NCI-H2029 treated with DMSO at 0.1 percent for 48 hours (cell line): ENCODE data around the gene C9orf85.
"Not testable (repeated sequence)": the region's sequence is repeated elsewhere in the genome, so short reads cannot be mapped to it uniquely, and the experiment has no call there.

Experiments used
- DNase-seq: peaks from one replicate; lab custom pipeline; 2025; lab: John Stamatoyannopoulos, UW

Gene C9orf85

GRCh38 chr9:71941998-71942567, 30.6 kb downstream of the C9orf85 start:
- no peak for DNase-seq

GRCh38 chr9:71944754-71945375, 33.4 kb downstream of the C9orf85 start:
- DNase-seq = no peak

- not testable (repeated sequence) for DNase-seq
Observed at GRCh38 chr9:71954652-71955051, 43.2 kb downstream of the C9orf85 start.

DNA sequence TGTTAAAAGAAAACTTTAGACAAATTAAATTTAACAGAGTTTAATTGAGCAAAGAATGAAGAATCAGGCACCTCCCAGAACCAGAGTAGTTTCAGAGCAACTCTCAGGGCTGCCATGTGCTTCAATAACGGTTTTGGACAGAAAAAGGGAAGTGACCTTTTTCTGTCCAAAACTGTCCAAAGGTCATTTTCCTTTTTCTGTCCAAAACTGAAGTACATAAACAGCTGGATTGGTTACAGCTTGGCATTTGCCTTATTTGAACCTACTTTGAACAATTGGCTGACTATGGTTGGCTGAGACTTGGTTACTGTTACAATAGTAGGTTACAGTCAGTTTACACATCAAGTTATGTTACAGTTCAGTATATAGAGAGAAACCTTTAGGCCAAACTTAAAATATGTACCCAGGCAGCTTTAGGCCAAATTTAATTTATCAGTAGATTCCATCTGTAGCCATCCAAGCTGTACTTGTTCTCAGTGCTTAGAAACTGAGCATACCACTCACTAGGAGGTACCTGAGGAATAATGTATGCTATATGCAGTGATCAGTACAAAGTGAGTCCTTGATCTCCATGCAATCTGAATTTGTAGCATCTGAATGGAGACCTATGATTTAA, 44.0 kb downstream of the C9orf85 start:
- DNase-seq = no peak

GRCh38 chr9:71962328-71962727, 50.9 kb downstream of the C9orf85 start:
- no peak for DNase-seq

GRCh38 chr9:71963471-71963996, 52.1 kb downstream of the C9orf85 start:
- DNase-seq = not testable (repeated sequence)

DNA sequence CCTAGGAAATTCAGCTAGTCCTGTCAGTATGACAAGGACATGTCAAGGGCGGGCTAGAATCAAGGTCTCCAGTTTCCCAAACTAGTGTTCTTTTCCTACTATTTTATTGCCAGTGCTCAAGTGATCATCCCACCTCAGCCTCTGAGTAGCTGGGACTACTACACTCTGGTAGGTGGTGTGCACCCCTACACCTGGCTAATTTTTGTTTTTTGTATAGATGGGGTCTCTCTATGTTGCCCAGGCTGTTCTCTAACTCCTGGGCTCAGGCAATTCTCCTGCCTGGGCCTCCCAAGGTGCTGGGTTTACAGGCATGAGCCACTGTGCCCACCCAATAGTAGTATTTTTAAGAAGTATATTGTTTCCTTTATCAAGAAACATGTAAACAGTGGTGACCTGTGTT, 54.0 kb downstream of the C9orf85 start:
- DNase-seq = no peak

DNA sequence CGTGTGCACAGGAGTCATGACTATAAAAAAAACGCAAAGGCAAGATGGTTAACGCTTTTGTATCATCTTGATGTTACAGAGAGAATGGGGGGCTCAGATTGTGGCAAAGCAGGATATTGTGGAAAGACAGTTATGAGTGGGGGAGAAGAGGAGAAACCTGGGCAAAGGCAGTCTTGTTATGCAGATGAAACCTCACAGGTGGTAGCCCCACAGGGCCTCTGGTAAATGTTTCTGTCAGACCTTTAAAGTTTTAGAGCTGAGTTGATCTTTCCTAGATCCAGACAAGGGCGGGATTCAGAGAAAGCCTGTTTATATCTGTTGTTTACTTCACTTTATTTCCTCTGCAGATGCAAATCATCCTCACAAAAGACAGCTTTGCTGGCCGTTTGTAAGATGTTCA, 55.2 kb downstream of the C9orf85 start:
- DNase-seq = no peak

- DNase-seq = no peak
Observed at GRCh38 chr9:71968541-71969090, 57.2 kb downstream of the C9orf85 start.

DNA sequence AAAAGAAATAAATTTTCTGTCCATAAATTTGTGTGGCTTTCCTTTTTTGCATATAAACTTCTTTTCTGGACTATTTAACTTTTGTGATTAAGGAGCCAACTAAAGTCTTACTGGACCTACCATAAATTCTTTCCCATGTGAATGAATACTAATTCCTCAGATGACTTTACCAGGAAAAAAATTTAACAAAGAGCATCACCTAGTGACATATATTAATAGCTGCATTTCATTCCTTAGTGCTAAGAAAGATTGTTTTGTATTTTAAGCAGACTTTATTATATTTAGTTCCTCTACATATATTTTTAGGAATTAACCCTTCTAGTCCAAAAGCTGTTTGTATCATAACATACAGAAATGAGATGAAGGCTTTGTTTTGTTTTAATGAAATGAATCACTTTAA, 64.4 kb downstream of the C9orf85 start:
- no peak for DNase-seq

DNA sequence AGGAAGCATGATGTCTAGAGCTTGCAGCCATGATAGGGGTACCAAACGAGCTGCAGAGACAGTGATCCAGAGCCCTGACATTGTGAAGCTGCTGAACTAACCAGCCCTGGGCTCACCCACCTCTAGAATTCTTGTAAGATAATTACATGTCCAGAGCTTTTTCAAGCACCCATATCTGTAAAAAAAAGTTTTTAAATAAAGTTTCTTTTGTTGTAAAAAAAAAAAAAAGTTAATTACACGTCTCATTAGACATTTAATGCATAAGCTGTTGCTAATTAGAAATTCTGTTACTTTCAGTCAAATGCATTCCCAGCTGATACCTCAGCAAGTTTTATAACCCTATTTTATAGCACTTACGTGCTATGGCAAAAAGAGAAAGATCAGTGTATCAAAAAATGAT, 65.6 kb downstream of the C9orf85 start:
- no peak for DNase-seq

- DNase-seq = no peak
Observed at GRCh38 chr9:71980266-71981190, 69.1 kb downstream of the C9orf85 start.

DNA sequence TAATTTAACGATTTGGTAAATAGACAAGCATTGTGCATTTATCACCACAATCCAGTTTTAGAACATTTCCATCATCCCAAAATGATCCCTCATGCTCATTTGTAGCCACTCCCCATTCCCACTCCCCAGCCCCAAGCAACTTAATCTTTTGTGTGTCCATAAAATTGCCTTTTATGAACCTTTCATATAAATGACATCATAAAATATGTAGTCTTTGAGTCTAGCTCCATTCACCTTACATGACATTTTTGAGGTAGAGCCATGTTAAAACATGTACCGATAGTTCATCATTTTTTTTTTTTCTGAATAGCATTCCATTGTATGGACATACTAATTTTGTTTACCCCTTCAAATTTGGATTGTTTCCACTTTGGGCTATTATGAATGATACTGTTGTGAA, 70.5 kb downstream of the C9orf85 start:
- no peak for DNase-seq

DNA sequence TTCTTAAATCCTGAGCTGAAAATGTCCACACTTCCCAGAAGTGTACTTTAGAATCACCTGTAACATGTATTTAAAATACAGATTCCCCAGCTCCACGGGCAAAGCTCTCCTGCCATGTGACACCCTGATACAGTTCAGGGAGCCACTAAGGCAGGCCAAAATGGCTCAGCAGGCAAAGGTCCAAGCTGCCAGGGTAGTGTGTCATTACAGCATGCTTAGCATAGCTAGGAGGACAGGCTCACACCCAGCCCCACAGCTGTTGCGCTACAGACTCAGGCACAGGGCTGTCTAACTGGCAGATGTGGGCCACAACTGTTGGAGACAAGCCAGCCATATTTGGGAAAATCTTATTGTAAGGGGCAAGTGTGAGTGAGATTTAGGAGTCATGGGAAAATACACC, 73.0 kb downstream of the C9orf85 start:
- no peak for DNase-seq

- DNase-seq = no peak
Observed at GRCh38 chr9:71984831-71985281, 73.4 kb downstream of the C9orf85 start.

GRCh38 chr9:71985297-71985911, 74.0 kb downstream of the C9orf85 start:
- DNase-seq = no peak

DNA sequence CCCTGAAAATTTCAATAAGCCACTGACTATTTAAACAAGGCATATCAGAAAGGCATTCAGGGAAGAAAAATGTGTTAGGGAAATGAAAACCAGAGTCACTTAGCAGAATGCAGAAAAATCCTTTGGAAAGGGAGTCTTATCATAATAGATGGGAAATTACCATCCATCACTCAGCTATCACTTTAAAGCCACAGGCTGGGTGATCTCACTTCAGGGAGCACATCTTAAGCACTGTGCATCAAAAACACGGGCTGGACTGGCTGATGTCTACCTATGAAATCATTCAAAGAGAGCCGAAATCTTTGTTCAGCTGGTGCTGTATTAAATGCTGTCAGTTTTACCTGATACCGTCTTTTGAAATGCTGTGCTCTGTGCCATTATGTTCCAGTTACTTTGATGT, 75.5 kb downstream of the C9orf85 start:
- no peak for DNase-seq

- DNase-seq = no peak
Observed at GRCh38 chr9:71987471-71988371, 76.3 kb downstream of the C9orf85 start.

DNA sequence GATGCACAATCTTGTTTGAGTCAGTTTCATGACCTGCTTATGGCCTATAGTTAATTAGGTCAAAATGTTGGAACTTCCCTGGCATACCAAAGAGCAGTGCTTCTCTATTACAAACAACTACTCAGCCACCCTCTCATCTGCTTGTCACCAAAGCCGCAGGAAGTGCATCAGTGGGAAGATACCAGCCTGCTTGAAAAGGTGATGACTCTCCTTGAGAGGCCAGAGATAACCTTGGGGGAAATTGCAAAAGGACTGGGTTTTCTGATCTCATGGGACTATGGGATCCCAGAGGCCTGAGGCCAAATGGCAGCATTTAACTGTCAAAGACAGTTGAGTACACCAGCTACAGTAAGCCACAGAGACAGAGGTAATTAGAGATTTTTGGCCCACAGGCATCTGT, 79.0 kb downstream of the C9orf85 start:
- no peak for DNase-seq

GRCh38 chr9:72005451-72005850, 94.0 kb downstream of the C9orf85 start:
- DNase-seq = no peak

- no peak for DNase-seq
Observed at GRCh38 chr9:72006501-72006900, 95.1 kb downstream of the C9orf85 start.
